ENCODE measurements around the gene DCXR.

DCXR gene

DNA sequence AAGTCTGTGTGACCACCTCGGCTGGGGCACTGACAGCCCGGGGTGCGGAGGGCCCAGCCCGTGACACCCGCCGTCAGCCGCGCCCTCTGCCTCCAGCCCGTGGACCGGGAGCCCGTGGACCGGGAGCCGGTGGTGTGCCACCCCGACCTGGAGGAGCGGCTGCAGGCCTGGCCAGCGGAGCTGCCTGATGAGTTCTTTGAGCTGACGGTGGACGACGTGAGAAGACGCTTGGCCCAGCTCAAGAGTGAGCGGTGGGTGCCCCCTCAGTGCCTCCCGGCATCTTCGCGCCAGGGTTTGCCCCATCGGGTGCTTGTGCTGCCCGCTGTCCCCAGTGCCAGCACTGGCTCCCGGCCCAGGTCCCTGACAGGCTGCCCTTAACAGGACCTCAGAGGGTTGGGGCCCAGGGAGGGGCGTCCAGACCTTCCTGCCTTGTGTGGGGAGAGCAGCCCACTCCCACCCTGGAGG is 28.5 kb downstream of the DCXR start:
- no peak for DNase-seq

DNA sequence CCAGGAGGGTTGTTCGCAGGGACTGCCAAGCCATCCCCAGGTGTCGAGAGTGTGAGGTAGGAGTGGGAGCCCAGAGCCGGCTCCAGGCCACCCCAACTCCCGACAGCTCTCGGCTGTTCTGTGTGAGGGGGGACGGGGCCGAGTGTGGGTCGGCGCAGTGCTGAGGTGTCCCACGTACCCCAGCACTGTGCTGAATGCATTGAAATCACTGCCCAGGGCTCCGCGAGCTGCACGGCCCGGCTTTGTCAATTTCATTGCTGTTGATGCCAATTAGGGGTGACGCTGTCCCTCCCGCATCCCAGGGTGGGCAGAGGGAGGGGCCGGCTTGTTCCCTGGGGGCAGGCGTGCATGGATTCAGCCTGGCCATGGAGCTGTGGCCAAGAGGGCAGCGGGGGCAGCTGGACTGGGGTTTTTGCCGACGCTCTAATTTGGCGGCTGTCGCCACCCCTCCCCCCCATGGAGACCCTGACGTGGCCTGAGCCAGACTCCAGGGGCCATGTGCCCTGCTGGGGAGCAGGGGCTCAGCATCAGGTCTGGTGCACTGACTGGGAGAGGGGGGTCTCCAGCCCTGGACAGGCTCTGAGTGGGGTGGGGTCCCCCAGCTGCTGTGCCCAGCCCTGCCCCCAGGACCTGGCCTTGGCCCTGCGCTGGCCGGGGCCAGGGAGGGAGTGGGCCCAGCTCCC is 29.1 kb downstream of the DCXR start:
- no peak for DNase-seq

DNA sequence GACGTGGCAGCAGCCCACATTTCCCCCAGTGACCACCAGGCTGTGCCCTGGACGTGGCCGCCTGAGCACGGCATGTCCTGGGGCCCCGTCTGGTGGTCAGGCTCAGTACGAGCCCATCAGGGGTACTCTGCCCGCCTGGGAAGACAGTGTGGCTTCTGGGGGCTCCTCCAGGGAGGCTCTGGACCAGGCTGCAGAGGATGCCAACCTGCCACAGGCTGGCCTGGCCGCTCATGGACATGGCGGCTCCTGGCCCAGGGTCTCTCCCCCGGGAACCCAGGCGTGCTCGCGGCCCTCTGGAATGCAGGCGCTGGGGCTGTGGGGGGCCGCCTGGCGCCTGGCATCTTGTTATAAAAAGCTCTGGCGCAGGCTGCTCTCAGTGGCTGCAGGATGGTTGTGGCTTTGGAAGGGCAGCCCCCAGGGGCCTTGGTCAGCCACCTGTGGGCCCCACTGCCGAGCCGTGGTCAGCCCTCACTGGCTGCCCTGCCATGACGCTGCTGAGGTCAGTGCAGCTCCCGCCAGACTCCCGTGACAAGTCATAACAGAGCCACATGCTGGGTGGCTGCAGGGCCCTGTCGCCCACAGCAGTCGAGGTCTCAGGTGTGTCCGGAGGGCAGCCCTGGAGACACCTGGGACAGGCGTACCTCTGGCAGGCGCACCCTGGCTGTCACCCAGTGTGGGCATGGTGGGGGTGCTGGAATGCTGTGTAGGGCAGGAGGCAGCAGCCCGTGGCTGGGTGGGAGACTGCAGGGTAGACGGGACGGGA is 29.8 kb downstream of the DCXR start:
- no peak for DNase-seq

DNA sequence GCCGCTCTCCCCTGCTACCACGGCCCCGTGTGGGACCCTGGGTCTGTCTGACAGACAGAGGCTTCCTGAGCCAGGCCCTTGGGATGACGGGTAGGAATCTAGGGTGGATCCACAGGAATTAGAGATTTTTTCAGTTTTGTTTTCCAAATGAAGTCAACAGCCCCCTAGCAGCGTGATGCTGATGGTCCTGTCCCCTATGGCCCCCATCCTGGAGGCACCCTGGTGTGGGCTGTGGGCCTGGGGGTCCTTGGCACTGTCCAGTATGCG is 30.3 kb downstream of the DCXR start:
- no peak for DNase-seq

DNA sequence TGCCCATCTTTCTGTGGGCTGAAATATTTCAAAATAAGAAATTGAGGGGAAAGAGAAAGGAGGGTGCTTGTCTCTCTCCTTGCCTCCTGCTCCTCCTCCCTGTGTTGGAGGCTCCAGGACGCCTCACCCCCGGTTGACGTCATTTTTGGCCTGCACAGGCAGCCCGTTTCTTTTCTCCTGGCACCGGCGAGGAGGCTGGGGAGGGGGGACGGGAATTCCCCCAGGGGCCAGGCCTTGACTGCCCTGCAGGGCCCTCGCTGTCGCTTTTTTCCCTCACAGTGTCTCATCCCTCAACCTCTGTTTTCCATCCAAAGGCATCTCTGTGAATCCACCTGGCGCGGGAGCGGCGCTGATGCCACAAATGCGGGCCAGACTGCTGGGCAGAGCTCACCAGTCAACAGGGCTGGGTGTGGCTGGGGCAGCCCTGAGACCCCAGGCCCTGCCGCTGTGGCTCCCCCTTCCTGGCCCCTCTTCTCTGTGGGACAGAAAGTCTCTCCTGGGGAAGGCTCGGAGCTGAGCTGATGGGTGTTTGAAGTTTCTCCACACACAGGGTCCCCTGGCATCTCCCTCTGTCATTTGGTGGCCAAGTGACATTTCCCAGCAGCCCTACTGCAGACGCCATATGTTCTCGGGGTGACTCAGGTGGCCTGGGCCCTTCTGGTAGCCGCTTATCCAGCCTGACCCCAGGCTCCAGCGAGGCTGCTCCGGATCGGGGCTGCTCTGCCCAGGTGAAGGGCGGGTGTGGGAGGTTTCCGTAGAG is 30.8 kb downstream of the DCXR start:
- DNase-seq: peak; percentile 32 to 34

DNA sequence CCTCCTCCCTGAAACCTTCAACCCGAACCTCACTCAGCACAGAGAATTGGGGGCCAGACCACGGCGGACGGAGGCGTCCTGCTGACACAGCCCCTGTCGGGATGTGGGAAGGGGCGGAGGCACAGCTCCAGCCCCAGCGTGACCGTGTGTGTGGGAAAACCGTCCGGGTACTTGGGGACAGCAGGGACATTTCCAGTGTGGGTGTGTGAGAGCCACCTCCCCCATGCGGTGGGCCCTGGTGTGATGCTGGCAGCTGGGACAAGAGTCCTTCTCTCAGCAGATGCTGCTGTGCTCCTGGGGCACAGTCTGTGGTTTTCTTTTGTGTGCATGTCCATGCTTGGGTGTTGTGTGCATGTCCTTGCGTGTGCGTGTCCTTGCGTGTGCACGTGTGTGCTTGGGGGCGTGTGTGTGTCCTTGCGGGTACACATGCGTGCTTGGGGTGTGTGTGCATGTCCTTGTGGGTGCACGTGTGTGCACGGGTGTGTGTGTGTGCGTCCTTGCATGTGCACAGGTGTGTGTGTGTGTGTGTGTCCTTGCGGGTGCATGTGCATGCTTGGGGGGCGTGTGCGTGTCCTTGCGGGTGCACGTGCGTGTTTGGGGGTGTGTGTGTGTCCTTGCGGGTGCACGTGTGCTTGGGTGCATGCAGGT is 31.7 kb downstream of the DCXR start:
- DNase-seq: no peak

DNA sequence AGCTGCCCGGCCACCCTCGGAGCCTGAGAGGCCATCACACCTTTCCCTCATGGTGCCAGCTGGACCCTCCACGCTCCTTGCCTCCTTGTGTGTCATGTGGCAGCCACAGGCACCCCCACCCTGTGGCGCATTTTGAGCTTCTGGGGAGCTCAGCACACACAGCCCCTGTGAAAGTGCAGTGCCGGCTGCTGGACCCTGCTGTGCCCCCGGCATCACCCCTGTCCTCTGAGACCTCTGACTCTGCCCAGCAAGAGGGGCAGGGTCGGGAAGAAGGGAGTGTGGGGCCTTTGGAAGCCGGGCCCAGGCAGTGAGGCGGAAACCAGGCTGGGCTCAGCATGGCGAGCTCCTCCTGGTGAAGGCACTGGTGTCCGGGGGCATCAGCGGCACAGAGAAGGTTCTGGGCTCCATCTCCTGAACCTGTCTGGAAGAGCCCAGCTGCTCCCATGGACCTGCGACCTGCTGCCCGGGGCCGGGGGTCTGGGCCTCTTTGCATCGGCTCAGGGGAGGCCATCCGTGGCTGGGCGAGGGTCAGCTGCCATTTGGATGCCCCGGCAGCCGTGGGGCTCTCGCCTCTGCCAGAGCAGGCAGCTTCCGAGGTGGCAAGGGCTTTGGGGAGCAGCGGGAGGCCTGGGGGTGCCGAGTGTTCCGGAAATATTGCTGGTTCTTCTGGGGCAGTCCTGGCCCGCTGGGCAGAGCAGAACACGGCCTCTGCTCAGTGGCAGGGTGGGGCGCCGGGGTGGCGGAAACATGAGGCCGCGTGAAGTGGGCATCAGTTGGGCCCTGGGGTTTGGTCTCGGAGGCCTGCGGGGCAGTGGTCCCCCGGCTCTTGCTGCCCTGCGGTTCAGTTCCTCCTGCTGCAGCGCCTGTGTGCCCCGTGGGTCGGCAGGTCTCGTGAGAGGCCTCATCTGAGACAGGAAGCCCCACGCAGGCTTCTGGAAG is 32.7 kb downstream of the DCXR start:
- no peak for DNase-seq

DNA sequence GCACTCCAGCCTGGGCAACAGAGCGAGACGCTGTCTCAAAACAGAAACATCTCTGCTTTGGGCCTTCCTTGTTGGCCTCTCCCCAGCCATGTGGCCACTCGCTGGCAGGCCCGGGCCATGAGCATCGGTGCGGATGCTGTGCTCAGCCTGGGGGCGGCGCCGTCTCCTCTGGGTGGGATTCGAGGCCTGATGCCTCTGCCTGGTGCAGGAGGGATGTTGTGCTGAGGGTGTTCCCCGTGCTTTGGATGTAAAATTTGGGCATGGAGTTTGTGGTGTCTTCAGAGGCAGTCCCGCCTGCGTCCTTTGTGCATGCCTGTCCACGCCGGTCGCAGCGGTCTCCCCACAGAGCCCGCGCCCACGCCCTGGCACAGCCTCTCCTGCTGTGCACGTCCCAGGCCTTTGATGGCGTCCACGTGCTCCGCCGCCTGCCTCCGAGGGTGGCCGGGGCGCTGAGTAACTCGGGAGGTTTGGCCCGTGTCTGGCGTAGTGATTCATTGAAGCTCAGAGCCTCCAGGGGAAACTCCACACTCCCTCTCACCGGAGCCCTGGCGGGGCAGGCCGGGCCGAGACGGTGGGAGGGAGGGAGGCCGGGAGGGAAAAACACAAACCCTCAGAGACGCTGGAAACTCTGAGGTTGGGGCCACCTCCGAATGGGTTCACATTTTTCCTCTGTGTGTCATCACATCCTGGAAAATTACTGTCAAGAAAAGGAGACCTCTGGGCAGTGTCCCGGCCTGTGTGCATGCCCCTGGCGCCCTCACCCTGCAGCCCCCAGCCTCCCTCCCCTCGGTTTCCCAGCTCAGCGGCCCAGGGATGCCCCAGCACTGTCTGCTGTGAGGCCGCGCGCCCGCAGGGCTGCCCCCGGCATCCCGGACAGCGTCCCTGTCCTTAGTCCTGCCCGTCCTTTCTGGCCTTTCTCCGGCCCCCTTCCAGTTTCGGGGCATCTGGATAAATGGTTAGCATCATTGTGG is 33.8 kb downstream of the DCXR start:
- no peak for DNase-seq

DNA sequence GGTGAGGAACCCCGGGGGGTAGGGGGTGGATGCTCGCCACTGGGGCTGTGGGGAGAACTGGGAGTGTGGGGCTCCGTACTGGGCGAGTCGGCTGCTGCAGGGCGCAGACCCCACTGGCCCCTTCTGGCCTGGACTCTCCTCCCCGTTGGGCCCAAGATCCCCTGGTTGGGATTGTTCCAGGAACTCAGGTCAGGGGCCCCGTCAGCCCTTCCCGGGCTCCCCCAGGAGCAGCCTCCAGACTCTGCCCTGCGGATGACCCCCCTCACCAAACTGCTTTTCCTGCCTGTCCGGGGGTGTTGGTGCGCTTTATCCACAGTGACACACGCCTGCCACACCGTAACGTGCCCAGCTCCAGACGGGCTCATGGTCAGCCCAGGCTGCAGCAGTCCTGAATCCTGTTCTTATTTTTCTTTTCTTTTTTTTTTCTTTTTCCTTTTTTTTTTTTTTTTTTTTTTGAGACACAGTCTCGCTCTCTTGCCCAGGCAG is 35.9 kb downstream of the DCXR start:
- no peak for DNase-seq

DNA sequence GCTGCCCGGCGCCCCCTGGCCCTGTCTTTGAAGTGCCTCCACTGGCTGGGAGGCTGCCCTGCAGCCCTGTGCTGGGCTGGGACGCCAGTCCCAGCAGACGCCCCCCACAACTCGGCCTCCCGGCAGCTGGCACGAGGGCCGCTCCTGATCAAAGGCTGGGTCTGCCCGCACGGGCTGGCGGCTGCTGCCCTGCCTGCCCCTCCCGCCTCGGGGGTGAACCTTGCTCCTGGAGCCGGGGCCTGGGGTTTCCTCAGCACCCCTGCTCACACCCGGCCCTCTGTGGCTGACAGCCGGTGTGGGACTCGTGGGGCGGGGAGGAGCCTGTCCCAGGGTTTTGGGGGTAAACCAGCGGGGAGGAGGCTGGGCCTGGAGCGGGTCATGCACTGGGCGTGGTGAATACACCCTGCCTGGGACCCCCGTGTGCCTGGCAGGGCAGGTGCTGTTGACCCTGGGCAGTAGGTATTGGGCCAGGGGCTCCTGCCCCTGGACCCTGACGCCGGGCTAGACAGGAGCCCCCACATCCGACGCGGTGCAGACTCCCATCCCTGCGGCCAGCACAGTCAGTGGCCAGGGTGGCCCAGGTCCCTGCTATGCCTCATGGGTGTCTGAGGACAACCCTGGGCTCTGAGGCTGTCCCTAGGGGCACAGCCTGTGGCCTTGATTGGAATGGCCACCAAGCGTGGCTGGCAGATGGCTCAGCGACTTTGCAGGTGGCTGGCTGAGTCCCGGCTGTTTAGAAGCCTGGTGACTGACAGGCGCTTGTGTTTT is 36.5 kb downstream of the DCXR start:
- DNase-seq: no peak

DNA sequence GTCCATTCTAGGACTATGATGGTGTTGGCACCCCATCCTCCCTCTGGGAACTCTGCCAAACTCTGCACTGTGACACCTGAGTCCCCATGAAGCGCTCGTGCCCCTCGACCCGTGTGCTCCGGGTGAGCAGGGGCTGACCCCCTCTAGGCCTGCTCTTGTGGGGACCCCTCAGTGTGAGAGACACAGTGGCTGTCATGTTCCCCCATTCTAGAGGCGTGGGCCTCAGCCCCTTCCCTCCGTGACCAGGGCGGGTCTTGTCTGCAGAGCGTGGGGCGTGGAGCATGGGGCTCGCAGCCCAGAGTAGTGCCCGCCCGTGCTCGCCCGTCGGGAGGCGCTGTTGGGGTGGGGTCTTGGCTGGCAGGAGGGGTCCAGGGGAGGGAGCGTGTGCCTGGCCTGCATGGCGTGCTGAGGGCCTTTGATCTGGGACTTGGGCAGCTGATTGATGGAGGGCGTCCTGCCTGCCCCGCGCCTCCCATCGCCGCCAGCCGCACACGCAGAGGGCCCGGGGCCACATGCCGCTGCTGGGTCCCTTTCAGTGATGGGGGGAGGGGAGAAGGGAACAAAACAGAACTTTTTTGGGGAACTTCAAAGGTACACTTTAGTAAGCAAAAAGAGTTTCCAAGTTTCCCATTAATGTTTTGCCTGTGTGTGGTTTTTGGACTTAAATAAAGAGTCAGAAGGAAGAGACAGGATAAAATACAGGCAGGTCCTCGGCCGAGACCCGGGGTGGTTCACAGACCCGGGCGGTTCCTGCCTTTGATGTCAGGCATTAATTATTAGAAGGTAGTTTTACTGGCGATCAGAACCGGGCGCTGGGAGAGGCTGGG is 37.3 kb downstream of the DCXR start:
- no peak for DNase-seq

DNA sequence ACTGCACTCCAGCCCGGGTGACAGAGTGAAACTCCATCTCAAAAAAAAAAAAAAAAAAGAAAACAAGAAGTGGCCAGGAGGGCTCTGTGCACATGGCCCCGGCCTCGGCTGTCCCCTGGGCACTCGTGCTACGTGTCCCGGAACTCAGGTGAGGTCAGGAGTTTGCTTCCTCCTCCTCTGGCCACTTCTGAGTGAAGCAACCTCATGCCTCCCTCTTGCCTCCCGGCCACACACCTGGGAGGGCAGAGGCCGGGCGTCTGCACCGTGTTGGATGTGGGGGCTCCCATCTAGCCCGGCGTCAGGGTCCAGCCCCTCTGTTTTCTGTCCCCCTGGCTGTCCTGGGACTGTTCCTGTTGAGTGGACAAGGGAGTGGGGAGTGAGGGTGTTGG is 37.9 kb downstream of the DCXR start:
- DNase-seq: no peak

DNA sequence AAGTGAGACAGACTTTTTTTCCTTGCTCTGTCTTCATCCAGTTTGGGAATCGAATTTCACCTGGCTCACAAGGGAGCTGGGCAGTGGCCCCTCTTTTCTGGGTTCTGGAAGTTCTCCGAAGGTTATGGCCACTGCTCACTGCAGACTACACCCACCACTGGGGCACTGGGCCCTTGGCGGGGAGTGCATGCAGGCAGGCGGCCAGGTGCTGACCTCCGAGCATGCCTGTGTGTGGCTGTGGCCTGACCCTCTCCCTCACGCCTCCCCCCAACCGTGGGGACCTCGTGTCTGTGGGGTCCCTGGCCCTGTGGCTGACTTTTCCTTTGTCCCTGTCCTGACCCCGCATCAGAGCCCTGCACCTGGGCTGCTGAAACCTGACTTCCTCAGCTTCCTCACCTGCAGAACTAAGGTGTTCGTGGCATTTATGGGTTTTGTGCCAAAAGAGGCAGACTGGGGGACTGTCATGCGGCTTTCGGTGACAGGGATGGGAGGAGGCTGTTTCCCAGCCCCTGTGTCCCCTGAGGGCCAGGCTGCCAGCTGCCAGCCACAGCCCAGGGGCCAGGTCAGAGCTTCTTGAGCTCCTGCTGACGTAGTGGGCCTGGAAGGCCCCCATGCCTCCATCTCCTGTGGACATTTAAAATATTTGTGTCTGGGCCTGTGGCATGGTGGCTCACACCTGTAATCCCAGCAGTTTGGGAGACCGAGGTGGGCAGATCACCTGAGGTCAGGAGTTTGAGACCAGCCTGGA is 38.6 kb downstream of the DCXR start:
- no peak for DNase-seq

DNA sequence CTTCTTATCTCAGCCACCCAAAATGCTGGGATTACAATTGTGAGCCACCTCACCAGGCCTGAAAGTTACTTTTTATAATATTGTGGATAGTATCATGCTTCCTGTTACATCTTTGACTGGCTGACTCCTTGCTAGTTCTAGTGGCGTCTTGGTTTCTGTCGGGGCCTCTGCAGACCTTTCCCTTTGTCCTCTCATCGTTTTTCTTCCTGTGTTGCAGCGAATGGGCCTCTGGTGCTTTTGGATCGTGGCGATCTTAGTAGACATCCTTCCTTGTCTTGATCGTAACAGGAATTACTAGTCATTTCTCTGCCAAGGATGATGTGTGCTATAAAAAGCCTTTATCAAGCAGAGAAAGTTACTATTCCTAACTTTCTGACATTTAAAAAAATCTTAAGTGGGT is 39.3 kb downstream of the DCXR start:
- DNase-seq: no peak

DNA sequence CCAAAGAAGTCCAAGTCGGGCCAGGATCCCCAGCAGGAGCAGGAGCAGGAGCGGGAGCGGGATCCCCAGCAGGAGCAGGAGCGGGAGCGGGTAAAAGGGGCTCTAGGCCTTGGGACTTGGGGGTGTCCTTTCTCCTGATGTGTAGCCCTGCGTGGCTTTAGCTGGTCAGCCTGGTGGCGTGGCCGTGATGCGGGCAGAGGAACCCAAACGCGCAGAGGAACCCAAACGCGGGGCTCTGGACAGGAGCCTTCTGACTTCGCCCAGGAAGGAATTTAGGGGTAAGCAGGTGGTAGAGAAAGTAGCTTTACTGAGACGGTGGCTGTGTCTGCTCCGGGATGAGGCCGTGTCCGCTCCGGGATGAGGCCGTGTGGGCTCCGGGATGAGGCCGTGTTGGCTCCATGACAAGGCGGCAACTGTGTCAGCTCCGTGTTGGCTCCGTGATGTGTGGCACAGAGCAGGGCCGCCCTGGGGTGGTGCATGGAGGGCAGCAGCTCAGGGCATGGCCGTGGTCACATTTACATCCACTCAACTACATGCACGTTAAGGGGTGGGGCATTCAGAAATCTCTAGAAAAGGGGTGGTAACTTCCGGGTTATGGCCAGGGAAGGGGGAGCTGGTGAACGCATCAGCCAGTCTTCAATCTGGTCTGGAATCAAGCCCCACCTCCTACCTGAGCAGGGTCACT is 40.6 kb downstream of the DCXR start:
- DNase-seq: no peak

DNA sequence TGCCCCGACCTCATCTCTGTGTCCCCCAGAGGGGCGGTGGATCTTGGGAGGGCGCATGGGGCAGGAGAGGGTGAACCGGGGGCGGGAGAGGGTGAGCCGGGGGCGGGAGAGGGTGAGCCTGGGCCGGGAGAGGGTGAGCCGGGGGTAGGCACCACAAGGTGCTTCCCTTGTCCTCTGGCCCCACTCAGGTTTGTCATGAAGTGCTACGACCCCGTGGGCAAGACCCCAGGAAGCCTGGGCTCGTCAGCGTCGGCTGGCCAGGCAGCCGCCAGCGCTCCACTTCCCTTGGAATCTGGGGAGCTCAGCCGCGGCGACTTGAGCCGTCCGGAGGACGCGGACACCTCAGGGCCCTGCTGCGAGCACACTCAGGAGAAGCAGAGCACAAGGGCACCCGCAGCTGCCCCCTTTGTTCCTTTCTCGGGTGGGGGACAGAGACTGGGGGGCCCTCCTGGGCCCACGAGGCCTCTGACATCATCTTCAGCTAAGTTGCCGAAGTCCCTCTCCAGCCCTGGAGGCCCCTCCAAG is 41.2 kb downstream of the DCXR start:
- DNase-seq: no peak

DNA sequence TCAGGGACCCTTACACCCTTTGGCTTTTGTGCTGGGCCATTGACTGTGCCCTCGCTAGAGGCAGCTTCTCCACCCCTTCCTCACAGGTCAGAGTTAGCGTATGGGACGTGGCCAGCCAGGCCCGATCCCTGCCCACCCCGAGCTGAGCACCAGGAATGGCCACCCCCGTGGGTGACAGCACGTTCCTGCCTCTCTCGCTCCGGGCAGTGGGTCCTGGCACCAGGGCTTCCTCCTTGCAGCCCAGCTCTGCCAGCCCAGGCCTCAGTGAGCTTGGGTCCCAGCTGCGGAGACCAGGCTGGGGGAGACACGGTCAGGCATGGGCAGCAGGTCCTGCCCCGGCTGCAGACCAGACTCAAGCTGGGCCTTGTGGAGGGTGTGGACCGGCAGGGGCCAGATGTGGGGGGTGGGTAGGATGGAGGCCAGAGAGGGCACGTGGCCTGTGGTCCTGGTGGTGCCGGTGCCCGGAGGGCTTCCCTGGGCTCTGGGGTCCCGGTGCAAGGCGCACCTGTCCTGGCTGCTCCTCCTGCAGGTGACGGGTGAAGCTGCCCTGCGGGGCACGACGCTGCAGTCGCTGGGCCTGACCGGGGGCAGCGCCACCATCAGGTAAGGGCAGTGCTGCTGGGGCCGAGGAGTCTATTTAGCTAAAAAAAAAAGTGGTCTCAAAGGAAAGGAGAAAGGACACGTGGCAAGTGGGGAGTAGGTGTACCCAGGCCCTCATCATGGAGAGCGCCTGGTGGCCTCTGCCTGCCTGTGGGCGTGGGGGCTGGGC is 41.9 kb downstream of the DCXR start:
- DNase-seq: no peak

Data from hippocampal formation (tissue), 2 donors.